H9 (cell line): ENCODE data around the gene SSNA1. TPM values are rescaled to one million over a fixed set of nuclear protein-coding genes. Genes with fewer than 3 reads are reported as not detected.

ENCODE experiments used
- DNase-seq: peaks from one replicate; pipeline ENCODE4 v3.0.0-alpha.2; 2017
- H2AFZ ChIP-seq: one replicate; pipeline ENCODE4 v1.6.1; 2013; ENCODE audit warnings: mild to moderate bottlenecking, low read length, control low read depth, moderate library complexity
- H2AK5ac ChIP-seq: 2 replicates; pipeline ENCODE4 v1.6.1; 2013; ENCODE audit warnings: low read length, control low read depth, mixed read lengths; ENCODE audit not compliant: insufficient read length
- H2BK120ac ChIP-seq: one replicate; pipeline ENCODE4 v1.6.1; 2013; ENCODE audit warnings: low read depth, mild to moderate bottlenecking, low read length, control low read depth, inconsistent platforms; ENCODE audit not compliant: poor library complexity, severe bottlenecking
- H2BK12ac ChIP-seq: 2 replicates; pipeline ENCODE4 v1.6.1; 2013; ENCODE audit warnings: low read length, control low read depth, mixed read lengths, low read depth; ENCODE audit not compliant: insufficient read length
- H2BK15ac ChIP-seq: 2 replicates; pipeline ENCODE4 v1.6.1; 2013; ENCODE audit warnings: low read depth, low read length, control low read depth
- H2BK20ac ChIP-seq: one replicate; pipeline ENCODE4 v1.6.1; 2013; ENCODE audit warnings: low read depth, mild to moderate bottlenecking, low read length, control low read depth, inconsistent platforms; ENCODE audit not compliant: poor library complexity, severe bottlenecking
- H2BK5ac ChIP-seq: 2 replicates; pipeline ENCODE4 v1.6.1; 2013; ENCODE audit warnings: low read length, control low read depth, mixed read lengths; ENCODE audit not compliant: insufficient read length
- H3K14ac ChIP-seq: 2 replicates; pipeline ENCODE4 v1.6.1; 2013; ENCODE audit warnings: low read length, control low read depth; ENCODE audit not compliant: insufficient read depth
- H3K18ac ChIP-seq: 2 replicates; pipeline ENCODE4 v1.6.1; 2013; ENCODE audit warnings: low read depth, mild to moderate bottlenecking, mixed read lengths, low read length, control low read depth; ENCODE audit not compliant: insufficient read length
- H3K23ac ChIP-seq: 2 replicates; pipeline ENCODE4 v1.6.1; 2013; ENCODE audit warnings: low read length, control low read depth, mixed read lengths, low read depth; ENCODE audit not compliant: insufficient read length
- H3K23me2 ChIP-seq: 2 replicates; pipeline ENCODE4 v1.6.1; 2013; ENCODE audit warnings: low read depth, mild to moderate bottlenecking, mixed read lengths, low read length, control low read depth; ENCODE audit not compliant: insufficient read length, poor library complexity, severe bottlenecking
- H3K27ac ChIP-seq: 2 replicates; pipeline ENCODE4 v1.5.1; 2013; ENCODE audit warnings: low read length, control low read depth, mixed read lengths, low read depth; ENCODE audit not compliant: insufficient read length
- H3K27me3 ChIP-seq: 2 replicates; pipeline ENCODE4 v1.6.1; 2013; ENCODE audit warnings: low read length, control low read depth, inconsistent platforms; ENCODE audit not compliant: insufficient read depth
- H3K4ac ChIP-seq: 2 replicates; pipeline ENCODE4 v1.6.1; 2013; ENCODE audit warnings: low read depth, mild to moderate bottlenecking, control low read depth, inconsistent platforms, low read length, moderate library complexity
- H3K4me1 ChIP-seq: 2 replicates; pipeline ENCODE4 v1.6.1; 2013; ENCODE audit warnings: low read length, control low read depth, inconsistent platforms; ENCODE audit not compliant: insufficient read depth
- H3K4me2 ChIP-seq: 2 replicates; pipeline ENCODE4 v1.6.1; 2013; ENCODE audit warnings: low read length, control low read depth, mixed read lengths; ENCODE audit not compliant: insufficient read length, insufficient read depth
- H3K56ac ChIP-seq: 2 replicates; pipeline ENCODE4 v1.6.1; 2013; ENCODE audit warnings: low read depth, mild to moderate bottlenecking, mixed read lengths, low read length, control low read depth; ENCODE audit not compliant: insufficient read length
- H3K79me1 ChIP-seq: 2 replicates; pipeline ENCODE4 v1.6.1; 2013; ENCODE audit warnings: low read depth, mild to moderate bottlenecking, moderate library complexity, low read length, control low read depth, inconsistent platforms; ENCODE audit not compliant: insufficient read depth, poor library complexity, severe bottlenecking
- H3K79me2 ChIP-seq: 2 replicates; pipeline ENCODE4 v1.6.1; 2013; ENCODE audit warnings: low read length, control low read depth, inconsistent platforms; ENCODE audit not compliant: insufficient read depth
- H3K9ac ChIP-seq: 2 replicates; pipeline ENCODE4 v1.6.1; 2013; ENCODE audit warnings: low read length, control low read depth, mixed read lengths; ENCODE audit not compliant: insufficient read length; ENCODE audit errors: extremely low read depth
- H3K9me3 ChIP-seq: one replicate; pipeline ENCODE4 v1.6.1; 2013; ENCODE audit warnings: low read depth, low read length, inconsistent platforms; ENCODE audit not compliant: control insufficient read depth
- H3T11ph ChIP-seq: one replicate; pipeline ENCODE4 v1.6.1; 2013; ENCODE audit warnings: mild to moderate bottlenecking, low read length, control low read depth, inconsistent platforms
- H4K20me1 ChIP-seq: one replicate; pipeline ENCODE4 v1.6.1; 2013; ENCODE audit not compliant: control insufficient read depth, insufficient read length, insufficient read depth
- H4K5ac ChIP-seq: 2 replicates; pipeline ENCODE4 v1.6.1; 2013; ENCODE audit warnings: low read depth, mild to moderate bottlenecking, mixed read lengths, low read length, control low read depth; ENCODE audit not compliant: insufficient read length
- H4K8ac ChIP-seq: replicated peaks from 2 replicates; pipeline ENCODE4 v1.6.1; 2013; ENCODE audit warnings: low read length, control low read depth, mixed read lengths, low read depth; ENCODE audit not compliant: insufficient read length
- H4K91ac ChIP-seq: 2 replicates; pipeline ENCODE4 v1.6.1; 2013; ENCODE audit warnings: low read depth, mild to moderate bottlenecking, moderate library complexity, mixed read lengths, low read length, control low read depth; ENCODE audit not compliant: insufficient read length
- H3K27ac Mint-ChIP-seq, 3 experiments: 2 replicates in 2 of 3; 3 replicates in 1 of 3; pipeline ENCODE4 v1.8.0; 2020 to 2021; ENCODE audit warnings: mixed read lengths in 3 of 3, mild to moderate bottlenecking in 1 of 3, moderate library complexity in 1 of 3
- H3K27me3 Mint-ChIP-seq: 2 replicates; pipeline ENCODE4 v1.8.0; 2021; ENCODE audit warnings: low read depth, mild to moderate bottlenecking, moderate library complexity, mixed read lengths
- H3K36me3 Mint-ChIP-seq, 3 experiments: 2 replicates in 2 of 3; 3 replicates in 1 of 3; pipeline ENCODE4 v1.8.0; 2020 to 2021; ENCODE audit warnings: low read depth in 3 of 3, mixed read lengths in 3 of 3; ENCODE audit not compliant: insufficient read depth in 1 of 3
- H3K4me1 Mint-ChIP-seq, 2 experiments: 2 replicates each; pipeline ENCODE4 v1.8.0; 2020; ENCODE audit warnings: mixed read lengths in 2 of 2
- H3K4me3 Mint-ChIP-seq, 2 experiments: 2 replicates in 1 of 2; 3 replicates in 1 of 2; pipeline ENCODE4 v1.8.0; 2020 to 2021; ENCODE audit warnings: mild to moderate bottlenecking in 2 of 2, mixed read lengths in 2 of 2, moderate library complexity in 1 of 2
- H3K9me3 Mint-ChIP-seq, 2 experiments: 2 replicates in 1 of 2; 3 replicates in 1 of 2; pipeline ENCODE4 v1.8.0; 2020; ENCODE audit warnings: mild to moderate bottlenecking in 2 of 2, mixed read lengths in 2 of 2, moderate library complexity in 1 of 2
- WGBS: extraction: QIAGEN DNeasy Blood & Tissue Kit; methylation state at CpG from one replicate; pipeline ENCODE4 v1.1.7; 2013; ENCODE audit warnings: missing lambda C conversion rate, low lambda C conversion rate, mixed read lengths; ENCODE audit not compliant: insufficient read length; ENCODE audit errors: extremely low coverage; 5-methylcytosine and 5-hydroxymethylcytosine counted together
- total RNA-seq: library from RNA; stranded (reverse); gene quantifications from 2 replicates; pipeline ENCODE4 v1.2.1, GENCODE V29; 2021
- TF ChIP-seq, protein P1 (sequence below): fragments of 200-600 bp; sonication (generic); conservative IDR thresholded peaks from 3 replicates; pipeline ENCODE4 v1.8.0; 2021; ENCODE audit warnings: antibody characterized with exemption, mild to moderate bottlenecking

SSNA1 gene
- total RNA-seq, 1 experiment from 2014 or later: 69.2 TPM

DNA sequence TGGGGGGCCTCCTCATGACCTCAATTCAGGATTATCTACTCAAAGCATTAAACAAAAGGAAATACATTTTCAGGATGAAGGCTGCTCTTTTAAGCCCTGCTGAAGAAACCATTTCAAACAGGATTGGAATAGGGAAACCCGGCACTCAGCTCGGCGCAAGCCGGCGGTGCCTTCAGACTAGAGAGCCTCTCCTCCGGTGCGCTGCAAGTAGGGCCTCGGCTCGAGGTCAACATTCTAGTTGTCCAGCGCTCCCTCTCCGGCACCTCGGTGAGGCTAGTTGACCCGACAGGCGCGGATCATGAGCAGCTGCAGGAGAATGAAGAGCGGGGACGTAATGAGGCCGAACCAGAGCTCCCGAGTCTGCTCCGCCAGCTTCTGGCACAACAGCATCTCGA lies 16.3 kb downstream of the SSNA1 start:
- no peak overlapping the region for H3T11ph ChIP-seq
- peaks cover 13% of the 10 kb centered on the region; the same call in 1 of the 2 replicates for H3K79me2 ChIP-seq
- H2BK15ac ChIP-seq: no peak overlapping the region
- H3K4ac ChIP-seq: no peak overlapping the region
- H3K18ac ChIP-seq: no peak overlapping the region
- whole genome bisulfite sequencing: no CpG with 5 or more reads among the region's 21 CpGs
- no peaks in the 10 kb centered on the region for H3K9me3 ChIP-seq
- H3K36me3 Mint-ChIP-seq: peaks cover 6 to 32% (median 24%) of the 10 kb centered on the region in 3 experiments
- no peak overlapping the region for H2BK5ac ChIP-seq
- DNase-seq: no peak
- peak overlapping the region; percentile 81 to 97 (median 90); a peak in 5 of 7 replicates for H3K27ac Mint-ChIP-seq
- H3K23me2 ChIP-seq: peaks cover 8% of the 10 kb centered on the region
- TF ChIP-seq, protein P1, sequence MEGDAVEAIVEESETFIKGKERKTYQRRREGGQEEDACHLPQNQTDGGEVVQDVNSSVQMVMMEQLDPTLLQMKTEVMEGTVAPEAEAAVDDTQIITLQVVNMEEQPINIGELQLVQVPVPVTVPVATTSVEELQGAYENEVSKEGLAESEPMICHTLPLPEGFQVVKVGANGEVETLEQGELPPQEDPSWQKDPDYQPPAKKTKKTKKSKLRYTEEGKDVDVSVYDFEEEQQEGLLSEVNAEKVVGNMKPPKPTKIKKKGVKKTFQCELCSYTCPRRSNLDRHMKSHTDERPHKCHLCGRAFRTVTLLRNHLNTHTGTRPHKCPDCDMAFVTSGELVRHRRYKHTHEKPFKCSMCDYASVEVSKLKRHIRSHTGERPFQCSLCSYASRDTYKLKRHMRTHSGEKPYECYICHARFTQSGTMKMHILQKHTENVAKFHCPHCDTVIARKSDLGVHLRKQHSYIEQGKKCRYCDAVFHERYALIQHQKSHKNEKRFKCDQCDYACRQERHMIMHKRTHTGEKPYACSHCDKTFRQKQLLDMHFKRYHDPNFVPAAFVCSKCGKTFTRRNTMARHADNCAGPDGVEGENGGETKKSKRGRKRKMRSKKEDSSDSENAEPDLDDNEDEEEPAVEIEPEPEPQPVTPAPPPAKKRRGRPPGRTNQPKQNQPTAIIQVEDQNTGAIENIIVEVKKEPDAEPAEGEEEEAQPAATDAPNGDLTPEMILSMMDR: no peak
- H3K4me2 ChIP-seq: peak overlapping the region; percentile 68
- H3K9me3 Mint-ChIP-seq: no peaks in the 10 kb centered on the region
- H2BK12ac ChIP-seq: no peak overlapping the region
- no peaks in the 10 kb centered on the region; the same call in 1 of the 2 replicates for H3K4me1 ChIP-seq
- H3K14ac ChIP-seq: no peak overlapping the region
- no peak overlapping the region for H4K5ac ChIP-seq
- no peak overlapping the region for H2AFZ ChIP-seq
- no peaks in the 10 kb centered on the region for H4K20me1 ChIP-seq
- H4K8ac ChIP-seq: no peak overlapping the region
- H2BK120ac ChIP-seq: no peak overlapping the region
- H4K91ac ChIP-seq: no peak overlapping the region
- H3K27ac ChIP-seq: no peak overlapping the region
- no peak overlapping the region for H2AK5ac ChIP-seq
- no peak overlapping the region for H2BK20ac ChIP-seq
- H3K79me1 ChIP-seq: peaks cover 19% of the 10 kb centered on the region
- no peak overlapping the region for H3K23ac ChIP-seq
- H3K9ac ChIP-seq: peak overlapping the region; percentile 70
- no peak overlapping the region for H3K56ac ChIP-seq
- H3K27me3 ChIP-seq: no peaks in the 10 kb centered on the region
- no peaks in the 10 kb centered on the region for H3K27me3 Mint-ChIP-seq
- H3K4me3 Mint-ChIP-seq: peak overlapping the region; percentile 93 to 99
- H3K4me1 Mint-ChIP-seq: peaks cover 25 to 33% of the 10 kb centered on the region in 2 experiments
